Ovary (tissue), 3 donors: Measurements from ENCODE around the gene DSCAM.

Experiments
- CTCF ChIP-seq, 3 donors: fragments of 450-650 bp in 2 of 3; fragments of 200-600 bp in 1 of 3; IDR thresholded peaks; one replicate each; pipeline versions ENCODE4 v1.5.1 to v1.8.0; 2016 to 2022; ENCODE audit warnings: antibody characterized with exemption in 3 of 3, mild to moderate bottlenecking in 1 of 3
- POLR2A ChIP-seq: fragments of 450-650 bp; IDR thresholded peaks from one replicate; pipeline ENCODE4 v1.6.1; 2017; ENCODE audit warnings: antibody characterized with exemption, mild to moderate bottlenecking, moderate library complexity
- donor health status: DM: no; HTN: no; CAD: no.

- no peak for TF ChIP-seq POLR2A
- TF ChIP-seq CTCF (IDR thresholded peaks at IDR 0.05), result no peak
Observed at GRCh38 chr21:40765811-40766210, 81.1 kb downstream of the DSCAM start.
